Hepatic stellate cell (primary cell): ENCODE measurements around the gene CRABP2.

Experiments
- DNase-seq: peaks from one replicate; pipeline ENCODE4 v3.0.0; 2011; ENCODE audit warnings: low spot score

CRABP2 gene

GRCh38 chr1:156667968-156668709 lies 37.2 kb downstream of the CRABP2 start:
- no peak for DNase-seq

GRCh38 chr1:156667610-156667967 lies 37.8 kb downstream of the CRABP2 start:
- DNase-seq = no peak

DNA sequence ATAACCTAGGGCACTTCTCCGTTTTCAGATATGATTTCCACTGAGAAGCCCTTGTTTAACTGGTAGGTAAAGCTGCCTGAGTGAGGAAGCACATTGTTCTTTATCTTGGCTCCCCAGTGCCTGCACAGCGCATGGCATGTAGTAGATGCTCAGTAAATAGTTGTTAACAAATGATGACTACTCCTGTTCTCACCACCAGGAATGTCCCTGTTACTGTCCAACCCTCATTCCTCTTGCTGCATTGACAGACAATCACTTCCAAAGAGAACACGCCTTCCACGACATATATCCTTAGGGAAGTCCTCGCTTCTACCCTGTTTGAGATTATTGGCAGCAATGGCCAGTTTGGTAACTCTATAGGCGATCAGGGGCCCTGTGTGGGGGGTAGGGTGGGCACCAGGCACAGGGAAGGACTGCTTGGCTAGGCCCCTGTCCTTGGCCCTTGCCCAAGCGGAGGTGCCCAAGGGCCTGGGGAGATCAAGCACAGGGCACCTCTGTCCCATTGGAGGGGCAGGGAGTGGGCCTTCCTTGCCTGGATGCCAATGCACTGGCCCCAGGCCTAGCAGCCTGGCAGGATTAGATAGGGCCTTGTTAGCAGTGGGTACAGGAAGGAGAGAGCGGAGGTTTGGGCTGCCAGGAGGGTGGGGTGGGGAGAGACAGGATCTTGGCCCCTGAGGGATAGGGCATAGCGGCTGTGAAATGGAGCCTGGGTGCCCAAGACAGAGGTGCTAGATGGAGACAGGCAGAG lies 38.3 kb downstream of the CRABP2 start:
- no peak for DNase-seq

DNA sequence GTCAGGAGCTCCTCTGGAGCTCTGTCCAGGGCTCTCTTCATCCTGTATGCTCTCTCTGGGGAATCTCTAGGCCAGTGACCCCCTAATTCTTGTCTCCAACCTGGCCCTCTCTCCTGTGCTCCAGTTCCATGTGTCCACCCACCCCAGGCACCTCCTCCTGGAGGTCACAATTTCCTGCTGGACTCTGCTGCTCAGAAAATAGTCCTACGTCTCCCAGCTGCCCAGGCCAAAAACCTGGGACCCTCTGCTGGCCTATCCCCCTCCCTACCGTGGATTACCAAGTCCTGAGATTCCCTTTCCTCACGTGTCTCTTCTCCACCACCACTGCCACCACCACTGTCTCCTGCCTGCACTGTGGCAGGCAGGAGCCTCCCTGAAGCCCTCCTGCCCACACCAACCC lies 39.8 kb downstream of the CRABP2 start:
- no peak for DNase-seq

DNA sequence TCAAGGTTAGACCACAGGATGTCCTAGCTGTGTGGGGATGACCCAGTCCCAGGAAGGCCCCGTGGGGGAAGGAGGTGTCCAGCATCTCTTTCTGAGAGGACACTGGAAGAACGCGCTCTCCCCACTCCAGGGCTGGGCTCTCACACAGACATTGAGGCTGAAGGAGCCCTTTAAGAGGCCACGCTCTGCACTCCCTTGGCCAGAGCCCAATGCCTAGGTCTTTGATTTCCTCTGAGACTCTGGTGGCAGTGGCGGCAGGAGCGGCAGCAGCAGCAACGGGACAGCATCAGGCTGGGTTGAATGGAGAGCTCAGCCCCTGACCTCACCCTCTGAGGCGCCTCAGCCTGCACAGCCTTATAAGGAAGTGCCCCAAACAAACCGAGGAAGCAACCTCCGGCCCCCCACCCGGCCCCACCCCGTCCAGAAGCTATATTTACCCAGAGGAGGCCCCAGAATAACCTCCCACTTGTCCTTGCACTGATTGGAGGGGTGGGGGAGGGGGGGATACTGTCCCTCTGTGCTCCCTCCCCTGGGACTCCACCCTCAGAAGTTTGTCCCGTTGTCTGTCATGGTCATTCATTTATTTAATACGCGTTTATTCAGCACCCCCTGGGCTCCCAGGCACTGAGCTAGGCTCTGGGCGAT lies 40.5 kb downstream of the CRABP2 start:
- peak; percentile 71 for DNase-seq

DNA sequence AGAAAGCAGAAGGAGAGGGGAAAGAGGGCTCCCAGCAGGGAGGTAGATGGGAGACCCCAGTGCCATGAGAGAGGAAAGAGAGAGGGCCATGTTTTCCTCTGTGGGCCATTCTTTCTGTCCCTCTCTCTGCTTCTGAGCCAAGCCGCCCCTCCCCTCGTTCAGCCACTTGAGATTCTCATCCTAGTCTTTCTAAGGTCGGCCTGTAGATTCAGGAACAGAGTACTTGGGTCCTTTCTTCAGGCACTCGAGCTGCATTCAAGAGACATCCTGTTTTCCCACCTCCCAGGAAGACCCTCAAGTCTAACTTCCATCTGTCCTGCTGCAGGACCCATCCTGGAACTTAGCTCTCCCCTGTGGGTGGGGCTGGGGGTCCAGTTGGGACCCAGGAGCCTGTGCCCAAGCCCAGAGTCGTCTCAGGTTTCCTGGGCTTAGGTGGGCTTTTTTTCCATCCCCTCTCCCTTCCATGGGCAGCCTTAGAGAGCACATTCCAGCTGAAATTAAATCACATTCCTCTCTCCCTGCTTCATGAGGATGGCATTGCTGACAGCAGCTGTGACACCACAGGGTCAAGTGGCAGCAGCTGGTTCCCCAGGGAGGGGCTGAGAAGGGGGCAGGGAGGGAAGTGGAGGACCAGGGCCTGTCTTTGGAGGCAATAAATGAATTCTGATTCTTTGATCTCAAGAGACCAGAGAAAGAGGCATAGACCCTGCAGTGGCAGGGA lies 41.2 kb downstream of the CRABP2 start:
- DNase-seq = peak; percentile 81

DNA sequence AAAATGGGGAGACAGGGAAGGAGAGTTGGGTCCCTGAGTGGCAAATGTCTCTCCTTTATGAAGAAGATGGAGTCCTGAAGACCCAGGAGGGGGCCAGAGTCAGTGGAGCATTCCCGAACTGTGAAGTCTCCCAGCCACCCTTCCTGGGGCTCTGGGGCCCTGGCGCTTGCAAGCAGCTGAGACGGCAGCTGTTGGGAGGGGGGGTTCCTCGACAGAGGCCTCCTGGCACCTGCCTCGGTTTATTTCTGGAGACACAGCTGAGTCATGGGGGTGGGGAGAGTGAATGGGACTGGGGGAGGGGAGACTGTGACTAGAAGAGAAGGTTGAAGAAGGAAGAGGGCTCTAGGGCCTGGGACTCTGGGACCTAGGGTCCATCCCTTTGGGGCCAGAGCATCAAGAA lies 42.2 kb downstream of the CRABP2 start:
- DNase-seq = no peak

GRCh38 chr1:156662800-156663055 lies 42.7 kb downstream of the CRABP2 start:
- DNase-seq = no peak

GRCh38 chr1:156662005-156662799 lies 43.2 kb downstream of the CRABP2 start:
- no peak for DNase-seq

- DNase-seq = no peak
These were observed 44.7 kb downstream of the CRABP2 start for GRCh38 chr1:156660752-156661112.

DNA sequence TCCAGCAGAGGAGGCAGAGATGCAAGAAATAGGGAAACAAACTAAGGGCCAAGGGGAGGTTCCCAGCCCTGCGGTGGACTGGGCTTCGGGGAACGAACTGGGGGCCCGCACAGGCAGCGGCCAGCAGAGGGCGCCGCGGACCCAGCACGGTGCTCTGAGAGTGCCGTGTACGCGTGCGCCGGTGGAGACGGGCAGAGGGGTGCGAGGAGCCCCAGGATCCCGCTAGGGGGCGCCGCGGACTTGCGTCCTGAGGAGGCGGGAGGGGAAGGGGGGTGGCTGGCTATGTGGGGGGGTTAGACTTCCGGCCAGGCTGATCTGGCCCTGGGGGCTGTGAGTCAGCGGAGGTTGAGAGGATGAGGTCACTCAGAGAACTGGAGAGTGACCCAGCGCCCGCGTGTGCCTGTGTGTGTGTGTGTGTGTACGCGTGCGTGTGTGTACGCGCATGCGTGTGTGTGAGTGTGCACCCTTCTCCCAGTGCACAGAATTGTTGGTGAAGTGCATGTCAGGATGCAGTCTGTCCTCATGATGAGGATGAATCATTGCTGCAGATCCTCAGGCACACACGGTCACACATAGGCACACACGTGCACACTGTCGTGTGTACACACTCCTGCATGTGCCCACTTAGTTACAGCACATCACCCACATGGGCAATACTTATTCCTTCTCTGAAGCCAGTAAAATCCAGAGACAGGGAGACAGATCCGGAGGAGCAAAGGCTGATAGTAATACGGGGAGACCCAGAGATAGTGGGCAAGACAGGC lies 45.2 kb downstream of the CRABP2 start:
- DNase-seq = peak; percentile 100

DNA sequence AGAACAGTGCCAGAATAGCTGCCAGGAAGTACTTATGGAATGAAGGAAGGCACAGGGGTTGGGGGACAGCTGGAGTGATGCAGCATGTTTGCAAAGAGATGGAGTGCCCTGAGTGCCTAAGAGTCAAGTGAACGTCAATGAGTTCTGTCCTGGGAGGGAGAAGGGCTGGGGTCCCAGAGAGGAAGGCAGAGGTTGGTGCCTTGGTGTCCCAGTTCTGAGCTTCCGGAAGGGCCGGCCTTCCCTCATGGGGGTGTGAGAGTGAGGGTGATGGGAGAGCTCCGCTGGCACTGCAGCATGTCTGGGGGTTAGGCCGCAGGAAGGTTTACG lies 45.8 kb downstream of the CRABP2 start:
- no peak for DNase-seq

GRCh38 chr1:156658945-156659574 lies 46.3 kb downstream of the CRABP2 start:
- DNase-seq = no peak

DNA sequence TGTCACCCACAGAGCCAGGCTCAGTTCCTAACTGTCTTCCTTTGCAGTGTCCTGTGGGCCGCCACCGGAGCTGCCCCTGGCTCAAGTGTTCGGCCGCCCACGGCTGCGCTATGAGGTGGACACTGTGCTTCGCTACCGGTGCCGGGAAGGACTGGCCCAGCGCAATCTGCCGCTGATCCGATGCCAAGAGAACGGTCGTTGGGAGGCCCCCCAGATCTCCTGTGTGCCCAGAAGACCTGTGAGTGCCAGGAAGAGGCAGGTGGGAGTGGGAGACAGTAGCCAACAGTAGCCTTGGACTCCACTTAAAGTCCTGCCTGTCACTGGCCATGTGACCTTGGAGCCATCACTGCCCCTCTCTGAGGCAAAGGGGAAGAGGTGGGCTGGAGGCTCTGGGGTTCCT lies 46.9 kb downstream of the CRABP2 start:
- DNase-seq = no peak

GRCh38 chr1:156657741-156658319 lies 47.6 kb downstream of the CRABP2 start:
- DNase-seq = no peak

GRCh38 chr1:156656806-156657740 lies 48.3 kb downstream of the CRABP2 start:
- DNase-seq = peak; percentile 91

DNA sequence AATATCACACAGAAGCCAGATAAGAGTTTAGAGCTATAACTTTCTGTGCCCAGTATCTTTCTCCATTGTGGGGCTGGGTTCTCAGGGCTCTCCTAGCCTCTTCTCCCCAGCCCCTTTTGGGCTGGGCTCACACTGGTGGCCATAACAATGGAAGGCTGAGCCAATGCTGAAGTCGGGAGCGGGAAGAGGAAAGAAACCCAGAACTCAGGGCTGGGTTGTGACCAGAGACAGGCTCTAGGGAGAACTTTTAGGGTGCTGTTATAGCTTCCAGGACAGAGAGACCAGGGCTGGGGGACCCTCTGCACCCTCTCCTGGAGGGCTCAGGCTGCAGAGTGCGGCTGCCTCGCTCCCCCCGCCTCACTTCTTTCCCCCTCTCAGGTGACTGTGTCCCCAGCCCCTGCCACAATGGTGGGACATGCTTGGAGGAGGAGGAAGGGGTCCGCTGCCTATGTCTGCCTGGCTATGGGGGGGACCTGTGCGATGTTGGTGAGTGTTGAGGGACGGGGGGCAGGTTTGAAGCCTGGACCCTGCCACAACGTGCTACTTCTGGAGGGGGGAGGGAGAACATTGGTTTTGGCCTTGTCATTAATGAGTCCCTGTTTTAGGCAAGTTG lies 49.4 kb downstream of the CRABP2 start:
- DNase-seq = no peak

DNA sequence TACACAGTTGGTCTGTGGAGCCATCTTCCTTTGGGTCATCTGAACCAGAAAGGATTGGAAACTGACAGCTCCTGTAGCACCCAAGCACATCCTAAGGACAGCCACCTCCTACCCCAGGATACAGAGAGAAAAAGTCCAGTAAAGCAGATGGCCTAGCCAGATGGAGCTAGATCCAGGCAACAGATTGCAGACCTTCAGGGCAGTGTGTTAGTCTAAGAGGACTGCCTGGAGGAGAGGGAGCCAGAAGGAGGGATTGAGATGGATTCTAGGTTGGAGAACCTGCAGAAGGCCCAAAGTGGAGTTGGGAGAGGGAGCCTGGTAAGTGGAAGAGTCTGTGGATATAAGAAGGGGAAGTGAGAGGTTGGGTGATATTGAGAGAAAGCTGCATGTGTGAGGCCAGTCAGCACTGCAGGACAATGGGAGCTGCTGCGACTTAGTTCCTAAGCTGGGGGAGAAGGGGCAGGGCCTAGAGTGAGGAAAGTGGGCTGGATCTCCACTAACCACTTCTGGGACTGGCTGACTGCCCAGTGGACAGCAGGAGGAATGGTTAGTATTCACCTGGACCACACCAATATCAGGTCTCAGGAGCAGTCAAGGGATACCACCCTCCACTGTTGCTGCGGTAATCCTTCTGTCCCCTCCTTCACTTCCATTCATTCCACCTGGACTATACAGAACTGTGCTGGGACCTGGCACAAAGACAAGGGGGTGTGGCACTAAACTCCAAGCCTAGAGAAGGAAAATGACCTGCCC lies 50.1 kb downstream of the CRABP2 start:
- DNase-seq = no peak
